Stimulated activated naive CD8-positive, alpha-beta T cell treated with anti-CD3 and anti-CD28 coated beads, Interleukin-15, amount 100 ng/mL, for 72 hours (primary cell): ENCODE data around the gene IL1B.
A peak's percentile ranks its signal among the peaks of the same experiment; 100 is the strongest.
"Not testable (repeated sequence)": the region's sequence is repeated elsewhere in the genome, so short reads cannot be mapped to it uniquely, and the experiment has no call there.

Source experiments
- ATAC-seq: fragments of 150-1000 bp; cut with Tn5 transposase; 2 replicates; pipeline ENCODE4 v1.10.0; 2021; ENCODE audit warnings: mild to moderate bottlenecking, moderate library complexity
- DNase-seq, 2 donors: peaks; one replicate each; pipeline ENCODE4 v3.0.0; 2021 to 2022
- H3K27ac Mint-ChIP-seq, 2 donors: one replicate each; pipeline ENCODE4 v1.8.0; 2022; ENCODE audit warnings: mild to moderate bottlenecking in 2 of 2, mixed read lengths in 2 of 2, moderate library complexity in 2 of 2
- H3K27me3 Mint-ChIP-seq: one replicate; pipeline ENCODE4 v1.8.0; 2022; ENCODE audit warnings: mixed read lengths
- H3K4me1 Mint-ChIP-seq: one replicate; pipeline ENCODE4 v1.8.0; 2022; ENCODE audit warnings: mild to moderate bottlenecking, mixed read lengths
- H3K4me3 Mint-ChIP-seq, 2 donors: one replicate each; pipeline ENCODE4 v1.8.0; 2022; ENCODE audit warnings: mild to moderate bottlenecking in 2 of 2, mixed read lengths in 2 of 2, moderate library complexity in 1 of 2
- H3K9me3 Mint-ChIP-seq, 2 donors: one replicate each; pipeline ENCODE4 v1.8.0; 2022; ENCODE audit warnings: mixed read lengths in 2 of 2

Gene IL1B

GRCh38 chr2:112867701-112868631 is 31.4 kb upstream of the IL1B start:
- Mint-ChIP-seq H3K4me1 (peaks cover 6% of the 10 kb centered on the region), H3K27ac (peak overlapping the region in 1 of 2 donors; percentile 46), H3K4me3 (no peak overlapping the region), H3K27me3 (peaks cover 48% of the 10 kb centered on the region), H3K9me3 (peaks cover 0 to 9% of the 10 kb centered on the region in 2 donors)
- DNase-seq (no peak), ATAC-seq (no peak)

- ATAC-seq: no peak
- DNase-seq: no peak
- Mint-ChIP-seq H3K4me1 (peaks cover 6% of the 10 kb centered on the region), H3K4me3 (no peak overlapping the region), H3K9me3 (peaks cover 0 to 9% of the 10 kb centered on the region in 2 donors), H3K27me3 (peaks cover 33% of the 10 kb centered on the region), H3K27ac (no peak overlapping the region)
These were observed 29.7 kb upstream of the IL1B start for GRCh38 chr2:112866128-112866835.

- H3K4me1 Mint-ChIP-seq: peaks cover 2% of the 10 kb centered on the region
- ATAC-seq (no peak), DNase-seq (no peak)
- H3K9me3 Mint-ChIP-seq: peaks cover 15 to 17% of the 10 kb centered on the region in 2 donors
- H3K27ac Mint-ChIP-seq: no peak overlapping the region
- no peak overlapping the region for H3K4me3 Mint-ChIP-seq
- H3K27me3 Mint-ChIP-seq: peaks cover 19% of the 10 kb centered on the region
These were observed 27.5 kb upstream of the IL1B start for GRCh38 chr2:112864072-112864471.

GRCh38 chr2:112859406-112860183 is 23.0 kb upstream of the IL1B start:
- not testable (repeated sequence) for DNase-seq, H3K27ac Mint-ChIP-seq, H3K27me3 Mint-ChIP-seq, ATAC-seq, H3K4me1 Mint-ChIP-seq, H3K4me3 Mint-ChIP-seq
- H3K9me3 Mint-ChIP-seq: peaks cover 8 to 19% of the 10 kb centered on the region in 2 donors

- Mint-ChIP-seq H3K9me3 (no peaks in the 10 kb centered on the region), H3K4me1 (peaks cover 10% of the 10 kb centered on the region), H3K4me3 (no peak overlapping the region), H3K27ac (no peak overlapping the region), H3K27me3 (peaks cover 49% of the 10 kb centered on the region)
- ATAC-seq (no peak), DNase-seq (no peak)
These were observed 14.0 kb upstream of the IL1B start for GRCh38 chr2:112850588-112850987.

- Mint-ChIP-seq H3K27ac (peak overlapping the region in 1 of 2 donors; percentile 8), H3K4me1 (peaks cover 9% of the 10 kb centered on the region), H3K4me3 (no peak overlapping the region), H3K27me3 (peaks cover 53% of the 10 kb centered on the region), H3K9me3 (no peaks in the 10 kb centered on the region)
- ATAC-seq (no peak), DNase-seq (no peak)
These were observed 13.4 kb upstream of the IL1B start for GRCh38 chr2:112849956-112850355.

- no peak overlapping the region for H3K27ac Mint-ChIP-seq
- no peaks in the 10 kb centered on the region for H3K9me3 Mint-ChIP-seq
- peaks cover 53% of the 10 kb centered on the region for H3K27me3 Mint-ChIP-seq
- DNase-seq: no peak
- ATAC-seq: no peak
- H3K4me3 Mint-ChIP-seq: no peak overlapping the region
- H3K4me1 Mint-ChIP-seq: no peaks in the 10 kb centered on the region
These were observed 12.3 kb upstream of the IL1B start for GRCh38 chr2:112848833-112849232.

GRCh38 chr2:112846031-112846430 is 9.5 kb upstream of the IL1B start:
- no peak overlapping the region for H3K27ac Mint-ChIP-seq
- peaks cover 66% of the 10 kb centered on the region for H3K27me3 Mint-ChIP-seq
- H3K4me1 Mint-ChIP-seq: no peaks in the 10 kb centered on the region

GRCh38 chr2:112843836-112844235 is 7.3 kb upstream of the IL1B start:
- no peak for DNase-seq
- Mint-ChIP-seq H3K4me3 (no peak overlapping the region), H3K27me3 (peaks cover 71% of the 10 kb centered on the region), H3K27ac (no peak overlapping the region), H3K9me3 (no peaks in the 10 kb centered on the region), H3K4me1 (peaks cover 3% of the 10 kb centered on the region)
- no peak for ATAC-seq

More at GRCh38 chr2:112846031-112846430, 9.5 kb upstream of the IL1B start:
- no peak for DNase-seq
- ATAC-seq: no peak
- no peak overlapping the region for H3K4me3 Mint-ChIP-seq
- H3K9me3 Mint-ChIP-seq: no peaks in the 10 kb centered on the region

GRCh38 chr2:112843288-112843687 is 6.7 kb upstream of the IL1B start:
- Mint-ChIP-seq H3K4me1 (peaks cover 7% of the 10 kb centered on the region), H3K27me3 (peaks cover 71% of the 10 kb centered on the region), H3K4me3 (no peak overlapping the region), H3K27ac (no peak overlapping the region), H3K9me3 (no peaks in the 10 kb centered on the region)
- DNase-seq (no peak), ATAC-seq (no peak)

GRCh38 chr2:112841295-112842044 is 4.9 kb upstream of the IL1B start:
- H3K4me1 Mint-ChIP-seq: peaks cover 7% of the 10 kb centered on the region
- H3K27me3 Mint-ChIP-seq: peaks cover 77% of the 10 kb centered on the region
- ATAC-seq: no peak
- no peak for DNase-seq
- no peak overlapping the region for H3K27ac Mint-ChIP-seq
- H3K4me3 Mint-ChIP-seq: no peak overlapping the region
- no peaks in the 10 kb centered on the region for H3K9me3 Mint-ChIP-seq

- Mint-ChIP-seq H3K4me3 (no peak overlapping the region), H3K9me3 (no peaks in the 10 kb centered on the region), H3K4me1 (peaks cover 7% of the 10 kb centered on the region), H3K27me3 (peaks cover 77% of the 10 kb centered on the region), H3K27ac (no peak overlapping the region)
- no peak for ATAC-seq
- no peak for DNase-seq
These were observed 3.5 kb upstream of the IL1B start for GRCh38 chr2:112840068-112840445.

- no peak overlapping the region for H3K27ac Mint-ChIP-seq
- H3K4me1 Mint-ChIP-seq: peaks cover 7% of the 10 kb centered on the region
- no peaks in the 10 kb centered on the region for H3K9me3 Mint-ChIP-seq
- ATAC-seq (no peak), DNase-seq (no peak)
- H3K27me3 Mint-ChIP-seq: peaks cover 78% of the 10 kb centered on the region
- no peak overlapping the region for H3K4me3 Mint-ChIP-seq
These were observed 3.0 kb upstream of the IL1B start for GRCh38 chr2:112839407-112840067.

GRCh38 chr2:112836163-112836560 is 417 bp downstream of the IL1B start:
- Mint-ChIP-seq H3K4me1 (peaks cover 14% of the 10 kb centered on the region), H3K9me3 (no peaks in the 10 kb centered on the region), H3K27ac (no peak overlapping the region), H3K27me3 (peaks cover 71% of the 10 kb centered on the region), H3K4me3 (no peak overlapping the region)
- ATAC-seq (no peak), DNase-seq (no peak)
